ENCODE results near the gene WDR37. TPM values are rescaled to one million over a fixed set of nuclear protein-coding genes. Genes with fewer than 3 reads are reported as not detected.

WDR37 gene
- total and polyA plus RNA-seq, 9 of the 15 experiments (the other 6 are each of a cell fraction or from before 2014, with no cell fraction given), result 2.3 to 11.6 (median 6.7) TPM

DNA sequence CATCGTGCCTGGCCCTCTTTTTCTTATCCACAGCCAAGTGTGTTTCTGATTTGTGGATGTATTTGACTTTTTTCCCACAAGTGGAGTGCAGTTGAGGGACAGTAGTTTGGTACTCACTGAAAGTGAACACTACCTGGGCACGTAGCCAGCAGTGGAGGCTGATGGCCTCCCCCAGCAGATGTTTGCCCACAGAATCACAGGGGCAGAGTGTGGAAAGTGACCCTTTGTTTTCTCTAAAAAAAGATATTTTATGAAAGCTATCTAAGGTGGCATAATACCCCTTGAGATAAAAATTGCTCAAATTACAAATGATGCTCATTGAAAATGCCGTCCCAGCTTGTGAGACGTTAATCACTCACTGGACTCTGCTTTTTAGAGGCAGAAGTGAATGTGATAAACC is 29.1 kb downstream of the WDR37 start:
- no peaks in the 10 kb centered on the region for H3K4me1 ChIP-seq (replicated peaks in 1 of 2; ENCODE audit: control insufficient read depth in 2 of 2, insufficient read depth in 2 of 2, low read length in 2 of 2)
- no peak for TF ChIP-seq MAFG (tag; conservative IDR thresholded peaks at IDR 0.05)
- TF ChIP-seq, protein P1, sequence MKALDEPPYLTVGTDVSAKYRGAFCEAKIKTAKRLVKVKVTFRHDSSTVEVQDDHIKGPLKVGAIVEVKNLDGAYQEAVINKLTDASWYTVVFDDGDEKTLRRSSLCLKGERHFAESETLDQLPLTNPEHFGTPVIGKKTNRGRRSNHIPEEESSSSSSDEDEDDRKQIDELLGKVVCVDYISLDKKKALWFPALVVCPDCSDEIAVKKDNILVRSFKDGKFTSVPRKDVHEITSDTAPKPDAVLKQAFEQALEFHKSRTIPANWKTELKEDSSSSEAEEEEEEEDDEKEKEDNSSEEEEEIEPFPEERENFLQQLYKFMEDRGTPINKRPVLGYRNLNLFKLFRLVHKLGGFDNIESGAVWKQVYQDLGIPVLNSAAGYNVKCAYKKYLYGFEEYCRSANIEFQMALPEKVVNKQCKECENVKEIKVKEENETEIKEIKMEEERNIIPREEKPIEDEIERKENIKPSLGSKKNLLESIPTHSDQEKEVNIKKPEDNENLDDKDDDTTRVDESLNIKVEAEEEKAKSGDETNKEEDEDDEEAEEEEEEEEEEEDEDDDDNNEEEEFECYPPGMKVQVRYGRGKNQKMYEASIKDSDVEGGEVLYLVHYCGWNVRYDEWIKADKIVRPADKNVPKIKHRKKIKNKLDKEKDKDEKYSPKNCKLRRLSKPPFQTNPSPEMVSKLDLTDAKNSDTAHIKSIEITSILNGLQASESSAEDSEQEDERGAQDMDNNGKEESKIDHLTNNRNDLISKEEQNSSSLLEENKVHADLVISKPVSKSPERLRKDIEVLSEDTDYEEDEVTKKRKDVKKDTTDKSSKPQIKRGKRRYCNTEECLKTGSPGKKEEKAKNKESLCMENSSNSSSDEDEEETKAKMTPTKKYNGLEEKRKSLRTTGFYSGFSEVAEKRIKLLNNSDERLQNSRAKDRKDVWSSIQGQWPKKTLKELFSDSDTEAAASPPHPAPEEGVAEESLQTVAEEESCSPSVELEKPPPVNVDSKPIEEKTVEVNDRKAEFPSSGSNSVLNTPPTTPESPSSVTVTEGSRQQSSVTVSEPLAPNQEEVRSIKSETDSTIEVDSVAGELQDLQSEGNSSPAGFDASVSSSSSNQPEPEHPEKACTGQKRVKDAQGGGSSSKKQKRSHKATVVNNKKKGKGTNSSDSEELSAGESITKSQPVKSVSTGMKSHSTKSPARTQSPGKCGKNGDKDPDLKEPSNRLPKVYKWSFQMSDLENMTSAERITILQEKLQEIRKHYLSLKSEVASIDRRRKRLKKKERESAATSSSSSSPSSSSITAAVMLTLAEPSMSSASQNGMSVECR (CRISPR knock-in tag; IDR thresholded peaks at IDR 0.05), result no peak
- no peak for TF ChIP-seq ZNF253 (CRISPR knock-in tag; conservative IDR thresholded peaks at IDR 0.05)
- no peak for TF ChIP-seq KDM4B (IDR thresholded peaks at IDR 0.05; ENCODE audit: borderline replicate concordance in 2 of 2, low read depth in 1 of 2)
- TF ChIP-seq SAP30 (IDR thresholded peaks at IDR 0.05; ENCODE audit: borderline replicate concordance, insufficient read depth, low read depth, low read length, poor library complexity, severe bottlenecking), result no peak
- TF ChIP-seq, protein P2, sequence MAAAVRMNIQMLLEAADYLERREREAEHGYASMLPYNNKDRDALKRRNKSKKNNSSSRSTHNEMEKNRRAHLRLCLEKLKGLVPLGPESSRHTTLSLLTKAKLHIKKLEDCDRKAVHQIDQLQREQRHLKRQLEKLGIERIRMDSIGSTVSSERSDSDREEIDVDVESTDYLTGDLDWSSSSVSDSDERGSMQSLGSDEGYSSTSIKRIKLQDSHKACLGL (CRISPR knock-in tag; IDR thresholded peaks at IDR 0.05; ENCODE audit: borderline replicate concordance, poor library complexity, severe bottlenecking), result no peak
- TF ChIP-seq, protein P3, sequence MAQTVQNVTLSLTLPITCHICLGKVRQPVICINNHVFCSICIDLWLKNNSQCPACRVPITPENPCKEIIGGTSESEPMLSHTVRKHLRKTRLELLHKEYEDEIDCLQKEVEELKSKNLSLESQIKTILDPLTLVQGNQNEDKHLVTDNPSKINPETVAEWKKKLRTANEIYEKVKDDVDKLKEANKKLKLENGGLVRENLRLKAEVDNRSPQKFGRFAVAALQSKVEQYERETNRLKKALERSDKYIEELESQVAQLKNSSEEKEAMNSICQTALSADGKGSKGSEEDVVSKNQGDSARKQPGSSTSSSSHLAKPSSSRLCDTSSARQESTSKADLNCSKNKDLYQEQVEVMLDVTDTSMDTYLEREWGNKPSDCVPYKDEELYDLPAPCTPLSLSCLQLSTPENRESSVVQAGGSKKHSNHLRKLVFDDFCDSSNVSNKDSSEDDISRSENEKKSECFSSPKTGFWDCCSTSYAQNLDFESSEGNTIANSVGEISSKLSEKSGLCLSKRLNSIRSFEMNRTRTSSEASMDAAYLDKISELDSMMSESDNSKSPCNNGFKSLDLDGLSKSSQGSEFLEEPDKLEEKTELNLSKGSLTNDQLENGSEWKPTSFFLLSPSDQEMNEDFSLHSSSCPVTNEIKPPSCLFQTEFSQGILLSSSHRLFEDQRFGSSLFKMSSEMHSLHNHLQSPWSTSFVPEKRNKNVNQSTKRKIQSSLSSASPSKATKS (CRISPR knock-in tag; IDR thresholded peaks at IDR 0.05), result no peak
- no peak for TF ChIP-seq ZNF77 (CRISPR knock-in tag; IDR thresholded peaks at IDR 0.05)
- intact Hi-C loops (cut with micrococcal nuclease), result no loop called here
- H3K27me3 ChIP-seq (ENCODE audit: control insufficient read depth in 2 of 2, insufficient read depth in 2 of 2, low read length in 2 of 2), result no peaks in the 10 kb centered on the region
- no peak overlapping the region for H2AFZ ChIP-seq (ENCODE audit: low read depth, low read length)
- no peak for DNase-seq (ENCODE audit: extremely low read depth in 1 of 4, low spot score in 3 of 4)
- H3K79me2 ChIP-seq (ENCODE audit: control insufficient read depth, insufficient read depth, low read length), result no peaks in the 10 kb centered on the region
- H3K4me2 ChIP-seq (ENCODE audit: insufficient read depth, low read length), result no peak overlapping the region
- no peak overlapping the region for H3K9ac ChIP-seq (ENCODE audit: insufficient read depth in 1 of 2, low read depth in 2 of 2, low read length in 2 of 2)
- H3K36me3 ChIP-seq (ENCODE audit: control insufficient read depth, insufficient read depth, low read length), result peaks cover 66% of the 10 kb centered on the region
- no peak for FAIRE-seq
- no peaks in the 10 kb centered on the region for H3K9me1 ChIP-seq (ENCODE audit: control insufficient read depth, insufficient read depth, low read length)
- ChIA-PET POLR2A (no interaction called here), CTCF (ENCODE audit: low intra/inter-chr PET ratio) (no interaction called here)
- H3K9me3 ChIP-seq (replicated peaks; ENCODE audit: control insufficient read depth, insufficient read depth, low read depth, low read length), result no peaks in the 10 kb centered on the region
- H3K27ac ChIP-seq (ENCODE audit: extremely low read depth, low read depth, low read length), result no peak overlapping the region
- H4K20me1 ChIP-seq (replicated peaks; ENCODE audit: control insufficient read depth, insufficient read depth, low read length), result 0 out of 2 replicates have a peak, but pooled peaks cover 3% of the 10 kb centered on the region
- H3K4me3 ChIP-seq, result no peak overlapping the region
- no TSS peak for BruUV-seq (replicated peaks)
- in situ Hi-C loops (cut with MboI), result no loop called here
- ATAC-seq, result no peak
- 95% methylated on average over 3 of the region's 4 CpGs for WGBS (ENCODE audit: insufficient coverage, low coverage, missing lambda C conversion rate)

Data from K562 (cell line).